ENCODE measurements around the gene TOP1. TPM values are rescaled to one million over a fixed set of nuclear protein-coding genes. Genes with fewer than 3 reads are reported as not detected.
A peak's percentile ranks its signal among the peaks of the same experiment; 100 is the strongest.

Gene TOP1
- total and polyA plus RNA-seq, 12 donors: 19.6 to 96.6 (median 27.3) TPM

GRCh38 chr20:41004531-41005360 lies 23.9 kb upstream of the TOP1 start:
- Histone ChIP-seq H3K4me3 (no peak overlapping the region), H3K36me3 (replicated peaks in 1 of 2) (no peaks in the 10 kb centered on the region), H3K27me3 (no peaks in the 10 kb centered on the region), H3K27ac (peak overlapping the region in 4 of 5 donors; percentile 24 to 84 (median 57)), H3K4me1 (replicated peaks in 1 of 2) (peaks cover 20 to 43% of the 10 kb centered on the region in 2 donors), H3K9me3 (replicated peaks in 1 of 3) (no peaks in the 10 kb centered on the region)
- TF ChIP-seq CTCF (IDR thresholded peaks at IDR 0.05): no peak
- no peak for TF ChIP-seq POLR2A (IDR thresholded peaks at IDR 0.05)
- DNase-seq: peak in 1 of 7 donors; percentile 15
- intact Hi-C loops (cut with DNase I): no loop called here
- 38 to 57% (median 55%) methylated on average over 7 to 8 of the region's 8 CpGs for WGBS, 4 donors

- Histone ChIP-seq H3K27me3 (no peaks in the 10 kb centered on the region), H3K4me3 (no peak overlapping the region), H3K4me1 (replicated peaks in 1 of 2) (peaks cover 20 to 43% of the 10 kb centered on the region in 2 donors), H3K36me3 (replicated peaks in 1 of 2) (no peaks in the 10 kb centered on the region), H3K9me3 (replicated peaks in 1 of 3) (no peaks in the 10 kb centered on the region), H3K27ac (peak overlapping the region in 4 of 5 donors; percentile 24 to 84 (median 57))
- 12 to 26% (median 14%) methylated on average over 4 of the region's 4 CpGs for WGBS, 4 donors
- intact Hi-C loops (cut with DNase I): no loop called here
- no peak for TF ChIP-seq CTCF (IDR thresholded peaks at IDR 0.05)
- no peak for TF ChIP-seq POLR2A (IDR thresholded peaks at IDR 0.05)
- DNase-seq: peak; percentile 75 to 95 (median 89)
Measured at GRCh38 chr20:41005361-41005729, 23.3 kb upstream of the TOP1 start.

GRCh38 chr20:41006126-41006935 lies 22.3 kb upstream of the TOP1 start:
- Histone ChIP-seq H3K4me1 (replicated peaks in 1 of 2) (peaks cover 20 to 43% of the 10 kb centered on the region in 2 donors), H3K27ac (peak overlapping the region in 1 of 5 donors; percentile 84), H3K36me3 (replicated peaks in 1 of 2) (no peaks in the 10 kb centered on the region), H3K4me3 (no peak overlapping the region), H3K9me3 (replicated peaks in 1 of 3) (no peaks in the 10 kb centered on the region), H3K27me3 (no peaks in the 10 kb centered on the region)
- intact Hi-C loops (cut with DNase I): no loop called here
- no peak for DNase-seq
- WGBS, 4 donors: 94 to 97% (median 94%) methylated on average over 6 to 13 of the region's 13 CpGs
- TF ChIP-seq POLR2A (IDR thresholded peaks at IDR 0.05) (no peak), CTCF (IDR thresholded peaks at IDR 0.05) (no peak)

GRCh38 chr20:41006936-41007474 lies 21.6 kb upstream of the TOP1 start:
- Histone ChIP-seq H3K4me1 (replicated peaks in 1 of 2) (peaks cover 20 to 43% of the 10 kb centered on the region in 2 donors), H3K36me3 (replicated peaks in 1 of 2) (no peaks in the 10 kb centered on the region), H3K27me3 (no peaks in the 10 kb centered on the region), H3K27ac (peak overlapping the region in 2 of 5 donors; percentile 30 to 80), H3K9me3 (replicated peaks in 1 of 3) (no peaks in the 10 kb centered on the region), H3K4me3 (no peak overlapping the region)
- TF ChIP-seq POLR2A (IDR thresholded peaks at IDR 0.05) (no peak), CTCF (IDR thresholded peaks at IDR 0.05) (no peak)
- 86 to 97% (median 86%) methylated on average over 2 of the region's 2 CpGs; no CpG with 5 or more reads in 1 of the 4 donors for WGBS, 4 donors
- DNase-seq: peak in 1 of 7 donors; percentile 43
- intact Hi-C loops (cut with DNase I): no loop called here
